ENCODE results near the gene AHR. TPM values are rescaled to one million over a fixed set of nuclear protein-coding genes. Genes with fewer than 3 reads are reported as not detected.
A peak's percentile ranks its signal among the peaks of the same experiment; 100 is the strongest.

Gene AHR
- total and polyA plus RNA-seq, 2 donors (not counting 1 experiment from before 2014, with no cell fraction given): 4.8 to 11.2 TPM

DNA sequence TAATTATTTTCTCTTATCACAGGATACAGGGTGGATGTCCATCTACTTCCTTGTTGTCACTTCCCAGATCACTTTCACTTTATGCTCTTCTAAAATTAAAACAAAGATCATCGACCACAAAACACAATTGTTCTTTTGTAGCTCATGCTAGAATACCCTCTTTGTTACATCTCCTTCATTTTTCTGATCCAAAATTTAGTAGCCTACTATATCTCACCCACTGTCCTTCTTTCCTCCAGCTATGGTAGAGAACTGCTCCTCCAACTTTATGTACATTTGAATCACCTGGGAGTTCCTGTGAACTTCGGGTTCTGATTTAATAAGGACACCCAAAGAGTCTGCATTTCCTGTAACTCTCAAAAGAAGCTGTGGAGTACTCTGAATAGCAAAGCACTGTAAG is 1.2 kb upstream of the AHR start:
- ChIA-PET CTCF (interaction anchor here (2.7 kb wide), 1 partner anchor 314 kb away, joined by 11 read pairs; no protein-coding TSS in a partner anchor), POLR2A (interaction anchor here (0.6 kb wide), 1 partner anchor 12 kb away, joined by 3 read pairs; no protein-coding TSS in a partner anchor)
- intact Hi-C loops (cut with micrococcal nuclease): loop anchor here (5.0 kb wide), 3 partner anchors 155 to 645 kb away; partner anchors contain the start of gene SNX13
- Histone ChIP-seq H3K4me1 (ENCODE audit: control insufficient read depth in 2 of 2, insufficient read depth in 2 of 2, low read length in 2 of 2) (peaks cover 18 to 23% of the 10 kb centered on the region in 2 donors), H3K79me2 (ENCODE audit: control insufficient read depth, insufficient read depth, low read length) (peaks cover 3% of the 10 kb centered on the region), H3K27me3 (replicated peaks in 1 of 4; ENCODE audit: control extremely low read depth in 1 of 4, control insufficient read depth in 3 of 4, insufficient read depth in 4 of 4, low read length in 3 of 4) (no peaks in the 10 kb centered on the region), H3K27ac (ENCODE audit: low read length in 2 of 2) (no peak overlapping the region), H3K9ac (ENCODE audit: low read length) (peak overlapping the region; percentile 0), H3K4me3 (ENCODE audit: control extremely low read depth in 1 of 5, extremely low read depth in 1 of 5, insufficient read depth in 1 of 5, low read depth in 2 of 5, low read length in 4 of 5) (no peak overlapping the region), H3K4me2 (replicated peaks; ENCODE audit: low read depth, low read length, poor library complexity, severe bottlenecking) (peak overlapping the region; percentile 94), H3K36me3 (replicated peaks in 1 of 2; ENCODE audit: control extremely low read depth in 1 of 2, control insufficient read depth in 1 of 2, extremely low read depth in 1 of 2, insufficient read depth in 2 of 2, low read length in 1 of 2) (no peaks in the 10 kb centered on the region), H3K9me3 (ENCODE audit: control extremely low read depth in 1 of 3, control insufficient read depth in 2 of 3, insufficient read depth in 1 of 3, low read length in 2 of 3) (no peaks in the 10 kb centered on the region), H4K20me1 (ENCODE audit: control insufficient read depth, insufficient read depth, low read length, poor library complexity, severe bottlenecking) (no peaks in the 10 kb centered on the region), H2AFZ (ENCODE audit: insufficient read depth, low read depth, low read length, poor library complexity, severe bottlenecking) (peak overlapping the region; percentile 96)
- Mint-ChIP-seq H3K4me1 (peaks cover 25% of the 10 kb centered on the region), H3K27ac (peak overlapping the region; percentile 95), H3K4me3 (peak overlapping the region; percentile 86), H3K27me3 (no peaks in the 10 kb centered on the region), H3K9me3 (ENCODE audit: insufficient read depth) (peaks cover 2% of the 10 kb centered on the region)
- TF ChIP-seq CTCF (IDR thresholded peaks at IDR 0.05): no peak
- TF ChIP-seq EZH2 (IDR thresholded peaks at IDR 0.05; ENCODE audit: borderline replicate concordance, insufficient read depth, low read depth, low read length, poor library complexity, severe bottlenecking): no peak
- ATAC-seq (ENCODE audit: low read depth) (no peak), DNase-seq (peak; percentile 38)
- WGBS (ENCODE audit: insufficient coverage): 0% methylated on average over 1 of the region's 2 CpGs

- H3K4me3 ChIP-seq (ENCODE audit: control extremely low read depth in 1 of 5, extremely low read depth in 1 of 5, insufficient read depth in 1 of 5, low read depth in 2 of 5, low read length in 4 of 5): peak overlapping the region; percentile 66 to 88 (median 77)
- no peaks in the 10 kb centered on the region for H4K20me1 ChIP-seq (ENCODE audit: control insufficient read depth, insufficient read depth, low read length, poor library complexity, severe bottlenecking)
- Mint-ChIP-seq H3K27me3 (no peaks in the 10 kb centered on the region), H3K4me3 (peak overlapping the region; percentile 86), H3K4me1 (peaks cover 34% of the 10 kb centered on the region), H3K27ac (peak overlapping the region; percentile 95), H3K9me3 (ENCODE audit: insufficient read depth) (peaks cover 2% of the 10 kb centered on the region)
- ChIA-PET CTCF (interaction anchor here (1.1 to 2.7 kb wide), 2 partner anchors 316 to 553 kb away, joined by 3 to 11 read pairs; no protein-coding TSS in a partner anchor), POLR2A (no interaction called here)
- peak overlapping the region; percentile 74 to 92 for H3K27ac ChIP-seq (ENCODE audit: low read length in 2 of 2)
- TF ChIP-seq EZH2 (IDR thresholded peaks at IDR 0.05; ENCODE audit: borderline replicate concordance, insufficient read depth, low read depth, low read length, poor library complexity, severe bottlenecking): no peak
- TF ChIP-seq CTCF (IDR thresholded peaks at IDR 0.05): no peak
- ATAC-seq (ENCODE audit: low read depth): peak; percentile 48
- WGBS (ENCODE audit: insufficient coverage): under 1% methylated on average over 81 of the region's 81 CpGs
- no peaks in the 10 kb centered on the region for H3K27me3 ChIP-seq (replicated peaks in 1 of 4; ENCODE audit: control extremely low read depth in 1 of 4, control insufficient read depth in 3 of 4, insufficient read depth in 4 of 4, low read length in 3 of 4)
- no peak for DNase-seq
- intact Hi-C loops (cut with micrococcal nuclease): loop anchor here (1.0 to 5.0 kb wide), 7 partner anchors 65 to 878 kb away; partner anchors contain the start of genes BZW2, CRPPA and SNX13
- H3K9ac ChIP-seq (ENCODE audit: low read length): peak overlapping the region; percentile 87
- peak overlapping the region; percentile 84 for H2AFZ ChIP-seq (ENCODE audit: insufficient read depth, low read depth, low read length, poor library complexity, severe bottlenecking)
- H3K4me1 ChIP-seq (ENCODE audit: control insufficient read depth in 2 of 2, insufficient read depth in 2 of 2, low read length in 2 of 2): peaks cover 22 to 28% of the 10 kb centered on the region in 2 donors
- no peaks in the 10 kb centered on the region for H3K36me3 ChIP-seq (replicated peaks in 1 of 2; ENCODE audit: control extremely low read depth in 1 of 2, control insufficient read depth in 1 of 2, extremely low read depth in 1 of 2, insufficient read depth in 2 of 2, low read length in 1 of 2)
- H3K79me2 ChIP-seq (ENCODE audit: control insufficient read depth, insufficient read depth, low read length): peaks cover 4% of the 10 kb centered on the region
- H3K4me2 ChIP-seq (replicated peaks; ENCODE audit: low read depth, low read length, poor library complexity, severe bottlenecking): peak overlapping the region; percentile 94
- no peaks in the 10 kb centered on the region for H3K9me3 ChIP-seq (ENCODE audit: control extremely low read depth in 1 of 3, control insufficient read depth in 2 of 3, insufficient read depth in 1 of 3, low read length in 2 of 3)
Measured at GRCh38 chr7:17298840-17299482, 509 bp downstream of the AHR start.
